ENCODE measurements around the gene UQCC2. TPM values are rescaled to one million over a fixed set of nuclear protein-coding genes. Genes with fewer than 3 reads are reported as not detected.

UQCC2 gene
- total RNA-seq, 1 donor: 2.4 TPM

DNA sequence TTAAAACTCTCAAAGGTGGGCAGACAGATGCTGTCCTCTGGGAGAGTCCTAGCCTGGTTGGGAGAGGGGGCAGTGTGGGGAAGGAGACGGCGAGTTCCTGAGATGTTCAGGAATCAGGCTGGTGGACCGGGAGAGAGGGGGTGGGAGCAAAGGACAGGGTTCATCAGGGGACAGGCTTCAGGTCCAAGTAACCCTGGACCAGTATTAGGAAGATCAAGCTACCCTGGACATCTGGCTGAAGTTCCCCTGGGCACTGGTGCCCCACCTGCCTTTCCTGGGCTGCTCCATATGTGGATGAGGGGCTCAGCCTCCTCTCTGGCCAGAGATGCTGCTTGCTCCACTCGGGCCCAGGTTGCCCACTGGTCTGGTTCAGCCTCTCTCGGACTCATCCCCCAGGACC, 36.3 kb upstream of the UQCC2 start:
- H3K4me3 ChIP-seq (ENCODE audit: low read length): no peak overlapping the region
- no peaks in the 10 kb centered on the region for H3K4me1 ChIP-seq (ENCODE audit: insufficient read depth, low read length)
- H3K9me3 ChIP-seq (ENCODE audit: low read depth, low read length): no peaks in the 10 kb centered on the region
- no peaks in the 10 kb centered on the region for H3K27me3 ChIP-seq (ENCODE audit: insufficient read depth, low read length)

DNA sequence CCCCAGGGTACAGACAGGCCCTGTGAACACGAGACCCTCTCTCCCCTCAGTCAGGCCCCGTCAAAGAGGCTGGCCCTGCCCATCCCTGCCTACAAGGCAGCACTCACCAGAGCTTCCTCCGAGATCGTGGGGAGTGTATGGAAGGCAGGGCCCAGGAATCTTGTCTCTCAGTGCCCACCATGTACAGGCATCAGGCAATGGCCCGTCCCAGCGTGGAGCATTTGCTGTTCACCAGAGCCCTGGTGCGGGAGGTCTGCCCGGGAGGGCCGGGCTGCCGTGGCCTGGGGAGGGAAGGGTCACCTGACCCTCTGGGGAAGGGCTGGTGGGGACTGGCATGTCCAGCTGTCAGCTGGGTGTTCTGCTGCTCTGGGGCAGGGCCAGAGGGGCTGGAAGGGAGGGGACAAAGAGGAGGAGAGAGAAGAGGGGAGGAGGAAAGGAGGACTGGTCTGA, 35.2 kb upstream of the UQCC2 start, which contains the start of gene IP6K3:
IP6K3 (minus strand) TSS at position 255 of the 450 bp plus-strand sequence. CDS start 11,429 bp downstream, outside the sequence.
- Histone ChIP-seq H3K27me3 (ENCODE audit: insufficient read depth, low read length) (no peaks in the 10 kb centered on the region), H3K4me1 (ENCODE audit: insufficient read depth, low read length) (no peaks in the 10 kb centered on the region)

DNA sequence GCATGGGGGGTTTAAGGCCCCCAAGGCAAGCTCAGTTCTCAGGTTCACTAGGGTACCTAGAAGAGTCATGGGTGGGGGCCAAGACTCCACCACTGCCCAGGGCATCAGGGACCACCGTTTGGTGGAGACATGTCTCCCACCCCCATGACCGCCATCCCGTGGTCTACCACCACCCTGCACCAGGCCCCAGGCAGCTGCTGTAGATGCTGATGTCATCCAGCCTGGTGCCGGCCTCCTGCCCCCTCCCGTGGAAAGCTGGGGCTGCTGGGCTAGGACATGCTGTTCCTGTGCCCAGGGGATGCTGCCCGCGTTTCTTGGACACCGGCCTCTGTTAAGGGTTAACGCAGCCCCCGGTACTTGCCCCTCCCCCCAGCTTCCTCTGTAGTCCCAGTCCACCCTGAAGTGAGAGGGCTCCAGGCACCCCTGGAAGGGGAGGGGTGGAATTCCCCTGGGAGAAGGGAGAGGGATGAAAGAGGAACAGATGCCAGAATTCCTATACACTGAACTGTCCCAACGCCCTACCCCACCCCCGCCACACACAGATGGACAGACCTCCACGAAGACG, 34.6 kb upstream of the UQCC2 start:
- no peaks in the 10 kb centered on the region for H3K4me1 ChIP-seq (ENCODE audit: insufficient read depth, low read length)
- no peak overlapping the region for H3K4me3 ChIP-seq (ENCODE audit: low read length)
- no peaks in the 10 kb centered on the region for H3K9me3 ChIP-seq (ENCODE audit: low read depth, low read length)
- no peaks in the 10 kb centered on the region for H3K27me3 ChIP-seq (ENCODE audit: insufficient read depth, low read length)

More for the DNA sequence above, 35.2 kb upstream of the UQCC2 start, which contains the start of gene IP6K3:
- Histone ChIP-seq H3K9me3 (ENCODE audit: low read depth, low read length) (no peaks in the 10 kb centered on the region), H3K4me3 (ENCODE audit: low read length) (no peak within 1 kb of the TSS)

DNA sequence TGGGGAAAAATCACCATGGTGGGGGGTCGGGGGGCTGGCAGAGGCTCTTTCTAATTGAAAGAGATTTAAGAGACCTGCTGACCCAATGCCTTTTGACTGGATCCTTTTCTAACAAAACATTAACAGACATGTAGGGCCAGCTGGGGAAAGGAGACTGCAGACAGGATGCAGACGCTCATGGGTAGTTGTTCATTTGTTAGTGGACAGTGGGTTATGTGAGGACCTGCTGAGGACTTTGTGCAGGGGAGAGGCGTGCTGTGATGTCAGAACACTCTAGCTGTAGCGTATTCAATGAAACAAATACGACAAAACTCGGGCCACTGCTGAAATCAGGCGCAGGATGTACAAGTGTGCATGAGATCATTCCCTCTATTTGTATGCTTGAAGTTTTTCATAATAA, 34.0 kb upstream of the UQCC2 start:
- H3K4me3 ChIP-seq (ENCODE audit: low read length): no peak overlapping the region
- H3K9me3 ChIP-seq (ENCODE audit: low read depth, low read length): no peaks in the 10 kb centered on the region
- H3K4me1 ChIP-seq (ENCODE audit: insufficient read depth, low read length): no peaks in the 10 kb centered on the region
- H3K27me3 ChIP-seq (ENCODE audit: insufficient read depth, low read length): no peaks in the 10 kb centered on the region

DNA sequence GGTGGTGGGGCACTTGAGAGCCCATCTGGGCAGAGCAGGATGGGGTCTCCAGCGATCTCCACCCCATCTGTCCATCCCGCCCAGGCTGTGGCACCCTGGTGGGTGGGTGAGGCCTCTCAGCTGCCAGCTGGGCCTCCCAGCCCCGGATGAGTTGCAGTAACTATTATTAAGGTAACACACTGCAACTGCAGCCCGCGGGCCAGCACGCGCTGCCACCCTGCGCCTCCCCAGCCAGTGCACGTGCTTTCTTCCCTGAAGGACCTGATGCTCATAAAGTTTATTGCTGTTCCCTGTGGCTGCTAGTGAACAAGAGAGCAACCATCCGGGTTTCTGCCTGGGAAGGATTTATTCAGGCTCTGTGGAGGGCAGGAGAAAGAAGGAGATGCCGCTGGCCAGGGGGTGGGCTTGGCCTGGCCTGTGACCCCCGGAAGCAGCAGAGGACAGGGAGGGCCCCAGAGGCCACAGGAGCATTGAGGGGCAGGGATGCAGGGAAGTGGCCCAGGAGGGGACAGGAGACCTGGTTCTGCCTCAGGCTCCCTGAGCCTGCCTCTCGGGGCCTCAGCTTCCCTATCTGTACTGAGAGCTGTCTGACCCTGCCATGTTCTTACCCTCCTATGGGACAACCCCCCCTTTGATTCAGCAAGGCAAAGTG, 33.5 kb upstream of the UQCC2 start:
- Histone ChIP-seq H3K9me3 (ENCODE audit: low read depth, low read length) (no peaks in the 10 kb centered on the region), H3K4me1 (ENCODE audit: insufficient read depth, low read length) (no peaks in the 10 kb centered on the region), H3K4me3 (ENCODE audit: low read length) (no peak overlapping the region), H3K27me3 (ENCODE audit: insufficient read depth, low read length) (no peaks in the 10 kb centered on the region)

DNA sequence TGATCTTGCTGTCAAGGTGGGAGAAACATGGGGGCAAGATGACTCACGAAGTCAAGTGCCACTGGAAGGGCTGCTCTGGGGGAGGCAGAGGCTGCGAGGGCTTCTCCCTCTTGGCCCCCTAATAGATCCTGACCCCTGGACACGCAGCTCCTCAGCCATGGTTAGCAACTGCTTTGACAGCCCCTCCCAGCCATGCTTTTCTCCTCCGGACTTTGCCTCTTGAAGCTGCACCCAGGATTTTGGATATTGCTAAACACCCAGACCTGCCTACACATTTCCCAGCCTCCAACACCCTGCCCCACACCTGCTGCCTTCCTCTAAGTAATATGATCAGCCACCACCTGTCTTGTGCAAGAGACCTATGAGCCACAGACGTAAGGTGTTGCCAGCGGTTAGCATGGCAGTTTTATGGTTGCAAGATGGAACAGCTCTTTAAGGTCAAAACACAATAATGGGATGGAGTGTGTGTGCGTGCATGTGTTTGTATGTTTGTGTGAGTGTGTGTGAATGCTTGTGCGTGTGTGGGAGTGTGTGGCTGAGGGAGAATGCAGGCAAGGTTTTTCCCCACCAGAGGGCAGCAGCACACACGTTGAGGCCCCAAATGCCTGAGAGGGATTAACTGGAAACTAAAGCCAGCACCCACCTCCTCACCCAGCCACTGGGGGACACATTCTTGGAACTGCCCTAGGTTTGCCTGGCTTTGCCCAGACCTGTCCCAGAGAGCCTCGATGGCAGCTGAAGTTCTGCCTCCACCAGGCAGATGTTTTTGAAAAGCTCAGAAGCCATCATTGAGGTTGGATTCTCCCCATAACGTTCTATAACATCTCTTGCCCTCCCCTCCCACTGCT, 32.7 kb upstream of the UQCC2 start:
- H3K9me3 ChIP-seq (ENCODE audit: low read depth, low read length): no peaks in the 10 kb centered on the region
- no peak overlapping the region for H3K4me3 ChIP-seq (ENCODE audit: low read length)
- no peaks in the 10 kb centered on the region for H3K4me1 ChIP-seq (ENCODE audit: insufficient read depth, low read length)
- H3K27me3 ChIP-seq (ENCODE audit: insufficient read depth, low read length): no peaks in the 10 kb centered on the region

DNA sequence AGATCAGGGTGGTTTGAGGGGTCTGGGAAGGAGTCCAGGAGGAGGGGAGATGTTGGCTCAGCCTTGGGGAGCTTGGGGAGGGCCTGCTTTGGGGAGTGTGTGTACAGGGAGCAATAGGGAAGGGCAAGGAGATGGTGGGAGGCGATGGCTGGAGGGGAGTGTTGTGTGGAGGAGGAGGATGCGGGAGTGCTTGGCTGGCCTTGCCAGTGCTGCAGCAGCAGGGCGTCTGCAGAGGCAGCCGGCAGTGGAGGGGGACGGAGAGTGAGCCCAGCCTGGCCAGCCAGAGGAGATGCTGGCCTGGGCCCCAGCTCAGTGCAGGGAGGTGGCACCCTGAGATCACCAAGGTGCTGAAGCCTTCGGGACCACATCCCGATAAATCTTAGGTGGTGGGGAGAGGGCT, 31.3 kb upstream of the UQCC2 start:
- H3K9me3 ChIP-seq (ENCODE audit: low read depth, low read length): no peaks in the 10 kb centered on the region
- H3K27me3 ChIP-seq (ENCODE audit: insufficient read depth, low read length): no peaks in the 10 kb centered on the region
- no peaks in the 10 kb centered on the region for H3K4me1 ChIP-seq (ENCODE audit: insufficient read depth, low read length)
- H3K4me3 ChIP-seq (ENCODE audit: low read length): no peak overlapping the region

DNA sequence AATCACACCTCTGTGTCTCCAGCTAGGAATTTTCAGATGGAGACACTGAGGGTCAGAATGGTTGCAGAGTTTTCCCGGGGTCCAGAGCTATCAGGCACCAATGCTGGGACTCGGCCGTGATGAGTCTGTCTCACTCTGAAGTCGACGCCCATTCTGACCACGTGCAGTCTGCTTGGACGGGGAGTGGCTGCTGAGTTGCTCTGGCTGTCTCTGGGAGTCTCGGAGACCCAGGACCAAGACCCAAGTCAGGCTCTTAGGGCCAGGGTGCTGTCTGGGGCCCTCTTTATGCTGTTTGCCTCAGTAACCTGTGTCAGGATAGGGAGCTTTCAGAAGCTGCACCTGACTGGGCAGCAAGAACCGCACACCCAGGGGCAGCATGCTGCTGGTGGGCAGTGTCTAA, 30.6 kb upstream of the UQCC2 start:
- H3K9me3 ChIP-seq (ENCODE audit: low read depth, low read length): no peaks in the 10 kb centered on the region
- H3K27me3 ChIP-seq (ENCODE audit: insufficient read depth, low read length): no peaks in the 10 kb centered on the region
- H3K4me3 ChIP-seq (ENCODE audit: low read length): no peak overlapping the region
- H3K4me1 ChIP-seq (ENCODE audit: insufficient read depth, low read length): no peaks in the 10 kb centered on the region

DNA sequence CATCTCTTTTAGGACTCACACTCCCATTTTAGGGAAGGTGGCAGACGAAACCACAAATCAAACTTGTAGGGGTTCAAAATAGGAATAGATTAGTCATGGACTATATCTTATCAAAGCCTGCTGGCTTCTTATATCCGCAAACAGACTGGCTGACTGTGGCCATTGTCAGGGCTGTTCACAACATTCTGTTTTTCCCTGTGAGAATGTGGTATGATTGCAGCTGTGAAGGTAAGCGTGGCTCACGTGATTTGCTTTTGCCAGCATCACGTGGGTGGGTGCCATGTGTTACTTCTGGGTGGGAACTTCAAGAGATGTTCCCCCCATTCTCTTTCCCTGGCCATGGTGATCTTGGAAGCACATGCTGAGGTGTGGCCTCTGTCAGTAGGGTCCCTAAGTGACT, 29.3 kb upstream of the UQCC2 start:
- H3K27me3 ChIP-seq (ENCODE audit: insufficient read depth, low read length): no peaks in the 10 kb centered on the region
- no peaks in the 10 kb centered on the region for H3K4me1 ChIP-seq (ENCODE audit: insufficient read depth, low read length)
- no peak overlapping the region for H3K4me3 ChIP-seq (ENCODE audit: low read length)
- no peaks in the 10 kb centered on the region for H3K9me3 ChIP-seq (ENCODE audit: low read depth, low read length)

DNA sequence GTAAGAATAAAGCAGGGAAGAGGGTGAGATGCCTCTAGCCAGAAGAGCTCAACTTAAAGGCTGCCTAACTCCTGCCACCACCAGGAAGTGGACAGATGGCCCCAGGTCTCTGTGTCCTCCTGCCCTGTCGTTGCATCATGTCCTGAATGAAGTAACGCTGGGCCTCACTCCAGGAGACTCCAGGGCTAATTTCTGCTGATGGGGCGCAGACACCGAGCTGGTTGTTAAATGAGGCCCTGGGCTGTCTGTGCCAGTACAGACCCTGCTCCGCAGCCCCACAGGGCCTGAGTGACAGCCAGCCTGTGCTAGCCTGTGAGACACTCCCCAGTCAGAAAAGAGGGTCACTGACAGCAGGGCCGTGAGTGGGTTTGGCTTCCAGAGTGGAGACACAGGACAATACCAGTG, 28.7 kb upstream of the UQCC2 start:
- H3K27me3 ChIP-seq (ENCODE audit: insufficient read depth, low read length): no peaks in the 10 kb centered on the region
- no peaks in the 10 kb centered on the region for H3K9me3 ChIP-seq (ENCODE audit: low read depth, low read length)
- H3K4me1 ChIP-seq (ENCODE audit: insufficient read depth, low read length): no peaks in the 10 kb centered on the region
- no peak overlapping the region for H3K4me3 ChIP-seq (ENCODE audit: low read length)

DNA sequence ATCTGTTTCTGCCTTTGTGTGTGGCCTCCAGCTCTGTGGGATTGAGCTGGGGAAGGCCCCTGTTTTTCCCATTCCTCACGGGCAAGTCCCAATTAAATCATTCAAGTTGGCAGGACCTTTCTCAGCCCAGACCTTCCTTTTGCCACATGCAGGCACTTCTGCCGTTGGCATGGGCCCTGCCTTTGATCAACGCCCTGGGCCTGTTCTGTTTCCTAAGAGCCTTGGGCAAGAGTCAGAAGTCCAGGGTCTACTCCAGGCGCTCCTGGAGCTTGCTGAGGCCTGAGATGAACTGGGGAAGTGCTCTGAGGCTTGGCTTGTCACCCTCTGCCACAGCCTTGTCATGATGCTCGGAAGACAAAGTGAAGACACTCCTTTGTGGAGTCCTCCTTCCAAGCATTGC, 28.1 kb upstream of the UQCC2 start:
- no peaks in the 10 kb centered on the region for H3K27me3 ChIP-seq (ENCODE audit: insufficient read depth, low read length)
- H3K4me3 ChIP-seq (ENCODE audit: low read length): no peak overlapping the region
- H3K9me3 ChIP-seq (ENCODE audit: low read depth, low read length): no peaks in the 10 kb centered on the region
- no peaks in the 10 kb centered on the region for H3K4me1 ChIP-seq (ENCODE audit: insufficient read depth, low read length)

DNA sequence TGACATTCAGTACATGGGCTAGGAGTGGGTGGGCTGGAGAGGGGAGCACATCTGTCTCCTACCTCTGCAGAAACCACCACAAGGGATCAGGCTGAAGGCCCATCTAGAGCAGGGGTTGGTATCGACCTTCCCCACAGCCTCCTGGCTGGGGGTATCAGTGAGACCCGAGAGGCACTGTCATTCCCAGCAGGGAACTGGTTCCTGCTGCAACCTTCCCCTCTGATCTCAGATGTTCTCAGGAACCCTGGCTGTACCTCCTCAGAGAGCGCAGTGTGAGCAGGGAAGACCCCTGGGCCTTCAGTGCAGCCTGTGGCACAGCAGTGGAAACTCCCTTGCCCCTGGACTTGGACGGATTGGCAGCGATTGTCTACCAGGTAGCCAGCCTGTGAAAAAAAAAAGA, 27.4 kb upstream of the UQCC2 start:
- Histone ChIP-seq H3K9me3 (ENCODE audit: low read depth, low read length) (no peaks in the 10 kb centered on the region), H3K4me3 (ENCODE audit: low read length) (no peak overlapping the region), H3K4me1 (ENCODE audit: insufficient read depth, low read length) (no peaks in the 10 kb centered on the region), H3K27me3 (ENCODE audit: insufficient read depth, low read length) (no peaks in the 10 kb centered on the region)

DNA sequence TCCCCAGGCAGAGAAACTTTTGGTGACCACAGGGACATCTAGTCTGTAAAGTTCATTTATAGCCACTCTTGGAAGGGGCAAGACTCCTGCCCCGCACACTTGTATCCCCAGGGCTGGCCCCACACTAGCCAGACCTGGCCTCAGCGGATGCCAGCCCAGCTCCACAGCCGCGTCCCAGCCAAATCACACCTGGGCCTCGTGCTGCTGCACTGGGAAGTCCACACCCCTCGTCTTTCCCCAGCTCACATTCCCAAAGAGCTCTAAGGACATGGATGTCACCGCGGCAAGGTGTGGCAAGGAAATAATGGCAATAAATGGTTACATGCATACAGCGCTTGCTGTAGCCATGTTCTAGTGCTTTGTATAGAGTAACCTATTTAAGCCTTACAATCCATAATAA, 26.7 kb upstream of the UQCC2 start:
- Histone ChIP-seq H3K4me1 (ENCODE audit: insufficient read depth, low read length) (no peaks in the 10 kb centered on the region), H3K9me3 (ENCODE audit: low read depth, low read length) (no peaks in the 10 kb centered on the region), H3K27me3 (ENCODE audit: insufficient read depth, low read length) (no peaks in the 10 kb centered on the region), H3K4me3 (ENCODE audit: low read length) (no peak overlapping the region)

DNA sequence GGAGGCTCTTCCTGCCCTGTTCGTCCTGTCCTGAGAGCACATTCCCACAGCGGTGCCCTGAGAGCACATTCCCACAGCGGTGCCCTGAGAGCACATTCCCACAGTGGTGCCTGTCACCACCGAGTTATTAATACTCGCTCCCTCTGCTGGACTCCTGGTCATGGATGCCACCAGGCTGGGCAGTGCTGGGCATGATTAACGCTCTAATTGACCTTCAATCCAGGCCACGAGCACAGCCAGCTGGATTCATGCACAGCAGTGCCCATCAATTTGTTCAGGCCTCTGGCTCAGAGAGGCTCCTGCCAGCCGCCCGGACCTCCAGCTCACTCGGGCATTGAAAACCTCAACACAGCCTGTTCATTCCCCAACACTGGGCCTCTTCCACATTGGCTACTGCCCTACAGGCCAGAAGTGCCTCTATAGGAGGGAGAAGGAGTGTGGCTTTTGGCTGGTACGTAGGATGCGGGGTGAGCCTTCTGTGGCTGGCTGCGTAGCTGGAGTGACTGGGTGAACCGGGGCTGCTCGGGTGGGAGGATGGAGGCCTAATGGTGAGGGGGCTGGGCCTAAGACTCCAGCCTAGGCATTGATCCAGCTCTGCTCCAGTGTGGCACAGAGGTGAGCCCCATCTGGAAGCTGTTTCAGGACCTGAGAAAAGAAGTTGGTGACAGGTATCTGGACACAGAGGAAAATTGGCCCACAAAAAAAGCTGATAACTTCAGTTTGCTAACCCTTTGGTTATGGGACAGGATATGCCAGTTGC, 25.9 kb upstream of the UQCC2 start:
- Histone ChIP-seq H3K27me3 (ENCODE audit: insufficient read depth, low read length) (no peaks in the 10 kb centered on the region), H3K4me3 (ENCODE audit: low read length) (no peak overlapping the region), H3K4me1 (ENCODE audit: insufficient read depth, low read length) (no peaks in the 10 kb centered on the region), H3K9me3 (ENCODE audit: low read depth, low read length) (no peaks in the 10 kb centered on the region)

DNA sequence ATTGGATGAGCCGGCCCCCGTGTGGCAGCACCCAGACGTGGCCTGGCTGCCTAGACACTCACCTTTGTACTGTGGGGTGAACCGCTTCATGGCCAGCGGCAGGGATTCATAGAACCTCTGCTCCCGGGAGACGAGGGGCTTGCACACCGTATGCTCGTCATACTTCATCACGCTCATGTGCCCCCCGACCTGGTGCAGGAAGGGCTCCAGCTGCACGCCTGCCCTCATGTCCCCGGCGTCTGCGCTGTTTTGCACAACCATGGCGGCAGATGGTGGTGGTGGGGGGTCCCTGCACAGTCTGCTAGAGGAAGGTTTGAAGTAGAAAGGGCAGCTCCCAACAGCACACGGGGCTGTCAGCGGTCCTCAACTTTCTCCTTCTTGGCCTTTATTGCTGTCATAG, 23.7 kb upstream of the UQCC2 start:
- Histone ChIP-seq H3K27me3 (ENCODE audit: insufficient read depth, low read length) (no peaks in the 10 kb centered on the region), H3K9me3 (ENCODE audit: low read depth, low read length) (no peaks in the 10 kb centered on the region), H3K4me1 (ENCODE audit: insufficient read depth, low read length) (no peaks in the 10 kb centered on the region), H3K4me3 (ENCODE audit: low read length) (no peak overlapping the region)

Data from mononuclear cell (primary cell).